Colonic mucosa (tissue), 4 donors: ENCODE measurements around the gene L3MBTL4. TPM values are rescaled to one million over a fixed set of nuclear protein-coding genes. Genes with fewer than 3 reads are reported as not detected.

Experiments used
- DNase-seq: peaks from one replicate; pipeline ENCODE4 v3.0.0-alpha.2; 2020
- H3K27ac ChIP-seq: fragments of 200-600 bp; one replicate; pipeline ENCODE4 v1.8.0; 2021
- H3K27me3 ChIP-seq: fragments of 200-600 bp; one replicate; pipeline ENCODE4 v1.8.0; 2021
- H3K36me3 ChIP-seq: fragments of 200-600 bp; one replicate; pipeline ENCODE4 v1.8.0; 2021
- H3K4me1 ChIP-seq: fragments of 200-600 bp; one replicate; pipeline ENCODE4 v1.8.0; 2021; ENCODE audit warnings: mild to moderate bottlenecking
- H3K4me3 ChIP-seq: fragments of 200-600 bp; one replicate; pipeline ENCODE4 v1.8.0; 2021
- H3K9ac ChIP-seq, 2 donors: one replicate each; pipeline ENCODE4 v1.7.0; 2013; ENCODE audit warnings: control low read depth in 2 of 2, low read depth in 2 of 2, low read length in 2 of 2
- H3K9me3 ChIP-seq: fragments of 200-600 bp; one replicate; pipeline ENCODE4 v1.8.0; 2021
- CTCF ChIP-seq: fragments of 200-600 bp; IDR thresholded peaks from one replicate; pipeline ENCODE4 v1.8.0; 2022; ENCODE audit warnings: antibody characterized with exemption, mild to moderate bottlenecking
- intact Hi-C: fragments of 100-400 bp; cut with DNase I; formaldehyde crosslinking; loops from one replicate; pipeline ENCODE4 v1.14.1; 2022
- total RNA-seq, 2 donors: library from RNA; stranded (reverse); fragmentation: NEBNext Ultra II Directional in 1 of 2; extraction: Animal tissue kit (Norgen Biotek cat#: 25700) in 1 of 2; gene quantifications; one replicate each; pipeline ENCODE4 v1.2.1, GENCODE V29; 2021
- donor health status: healthy.
- donor health status: DM: no; HTN: no; CAD: no.
- donor health status: DM: no; HTN: no; CAD: no.

Gene L3MBTL4
- total RNA-seq, 2 donors from 2014 or later: 3.5 to 3.8 TPM

- DNase-seq: no peak
- Histone ChIP-seq H3K27me3 (no peaks in the 10 kb centered on the region), H3K4me3 (no peak overlapping the region), H3K27ac (no peak overlapping the region), H3K9ac (no peak overlapping the region), H3K36me3 (no peaks in the 10 kb centered on the region), H3K4me1 (no peaks in the 10 kb centered on the region), H3K9me3 (no peaks in the 10 kb centered on the region)
- TF ChIP-seq CTCF: no peak
- intact Hi-C loops: no loop called here
Measured at GRCh38 chr18:6251084-6251483, 163.6 kb downstream of the L3MBTL4 start.

GRCh38 chr18:6249788-6250187, 164.9 kb downstream of the L3MBTL4 start:
- no peaks in the 10 kb centered on the region for H3K36me3 ChIP-seq

GRCh38 chr18:6249170-6249569, 165.5 kb downstream of the L3MBTL4 start:
- no peaks in the 10 kb centered on the region for H3K27me3 ChIP-seq
- no peak for TF ChIP-seq CTCF
- H3K4me1 ChIP-seq: no peaks in the 10 kb centered on the region
- intact Hi-C loops: no loop called here
- H3K4me3 ChIP-seq: no peak overlapping the region
- DNase-seq: no peak
- no peak overlapping the region for H3K9ac ChIP-seq
- H3K36me3 ChIP-seq: no peaks in the 10 kb centered on the region
- H3K9me3 ChIP-seq: no peaks in the 10 kb centered on the region
- no peak overlapping the region for H3K27ac ChIP-seq

More at GRCh38 chr18:6249788-6250187, 164.9 kb downstream of the L3MBTL4 start:
- intact Hi-C loops: no loop called here
- no peak overlapping the region for H3K9ac ChIP-seq
- H3K4me1 ChIP-seq: no peaks in the 10 kb centered on the region
- H3K27ac ChIP-seq: no peak overlapping the region
- no peak overlapping the region for H3K4me3 ChIP-seq
- no peaks in the 10 kb centered on the region for H3K9me3 ChIP-seq
- TF ChIP-seq CTCF: no peak
- no peak for DNase-seq
- H3K27me3 ChIP-seq: no peaks in the 10 kb centered on the region

- intact Hi-C loops: no loop called here
- TF ChIP-seq CTCF: no peak
- DNase-seq: no peak
- no peaks in the 10 kb centered on the region for H3K27me3 ChIP-seq
- H3K9me3 ChIP-seq: no peaks in the 10 kb centered on the region
- no peak overlapping the region for H3K9ac ChIP-seq
- H3K27ac ChIP-seq: no peak overlapping the region
- no peaks in the 10 kb centered on the region for H3K36me3 ChIP-seq
- no peak overlapping the region for H3K4me3 ChIP-seq
- no peaks in the 10 kb centered on the region for H3K4me1 ChIP-seq
Measured at GRCh38 chr18:6248017-6248416, 166.7 kb downstream of the L3MBTL4 start.

- no peaks in the 10 kb centered on the region for H3K9me3 ChIP-seq
- H3K36me3 ChIP-seq: no peaks in the 10 kb centered on the region
- intact Hi-C loops: no loop called here
- H3K27me3 ChIP-seq: no peaks in the 10 kb centered on the region
- no peak overlapping the region for H3K9ac ChIP-seq
- H3K4me3 ChIP-seq: no peak overlapping the region
- H3K27ac ChIP-seq: no peak overlapping the region
- no peak for TF ChIP-seq CTCF
- no peak for DNase-seq
- no peaks in the 10 kb centered on the region for H3K4me1 ChIP-seq
Measured at GRCh38 chr18:6242004-6242403, 172.7 kb downstream of the L3MBTL4 start.

GRCh38 chr18:6239716-6240115, 175.0 kb downstream of the L3MBTL4 start:
- DNase-seq: no peak
- intact Hi-C loops: no loop called here
- no peaks in the 10 kb centered on the region for H3K27me3 ChIP-seq
- H3K27ac ChIP-seq: no peak overlapping the region
- TF ChIP-seq CTCF: no peak
- H3K9me3 ChIP-seq: no peaks in the 10 kb centered on the region
- H3K36me3 ChIP-seq: no peaks in the 10 kb centered on the region
- H3K4me3 ChIP-seq: no peak overlapping the region
- no peaks in the 10 kb centered on the region for H3K4me1 ChIP-seq
- H3K9ac ChIP-seq: no peak overlapping the region
